HG03196 (cell line): ENCODE measurements around the gene FCHSD1.

Experiments used
- ATAC-seq: cut with Tn5 transposase; IDR thresholded peaks from one replicate; pipeline ENCODE4 v1.9.1; 2021; ENCODE audit not compliant: unreplicated experiment

FCHSD1 gene

GRCh38 chr5:141672841-141673813 lies 21.9 kb upstream of the FCHSD1 start:
- no peak for ATAC-seq

- no peak for ATAC-seq
Measured at GRCh38 chr5:141672071-141672840, 21.0 kb upstream of the FCHSD1 start.

GRCh38 chr5:141669520-141669919 lies 18.3 kb upstream of the FCHSD1 start:
- no peak for ATAC-seq

- no peak for ATAC-seq
Measured at GRCh38 chr5:141668601-141669265, 17.5 kb upstream of the FCHSD1 start.

- ATAC-seq = no peak
Measured at GRCh38 chr5:141665995-141666940, 15.1 kb upstream of the FCHSD1 start.

GRCh38 chr5:141664733-141665461 lies 13.7 kb upstream of the FCHSD1 start:
- peak; percentile 91 for ATAC-seq

GRCh38 chr5:141663506-141663905 lies 12.3 kb upstream of the FCHSD1 start:
- no peak for ATAC-seq

GRCh38 chr5:141662028-141662427 lies 10.8 kb upstream of the FCHSD1 start:
- no peak for ATAC-seq

- peak; percentile 67 for ATAC-seq
Measured at GRCh38 chr5:141657937-141658545, 6.8 kb upstream of the FCHSD1 start.

- ATAC-seq = no peak
Measured at GRCh38 chr5:141657404-141657803, 6.2 kb upstream of the FCHSD1 start.

GRCh38 chr5:141656396-141656795 lies 5.2 kb upstream of the FCHSD1 start:
- ATAC-seq = no peak

- ATAC-seq = no peak
Measured at GRCh38 chr5:141655020-141655419, 3.8 kb upstream of the FCHSD1 start.

- ATAC-seq = no peak
Measured at GRCh38 chr5:141654298-141654697, 3.1 kb upstream of the FCHSD1 start.

GRCh38 chr5:141651728-141652105 lies 499 bp upstream of the FCHSD1 start:
- ATAC-seq = no peak

GRCh38 chr5:141649972-141650371 lies 1.2 kb downstream of the FCHSD1 start:
- ATAC-seq = no peak

- no peak for ATAC-seq
Measured at GRCh38 chr5:141649056-141649688, 2.0 kb downstream of the FCHSD1 start.

GRCh38 chr5:141647851-141648250 lies 3.4 kb downstream of the FCHSD1 start:
- no peak for ATAC-seq

- no peak for ATAC-seq
Measured at GRCh38 chr5:141647242-141647641, 4.0 kb downstream of the FCHSD1 start.

GRCh38 chr5:141646026-141646425 lies 5.2 kb downstream of the FCHSD1 start:
- ATAC-seq = no peak
